Stimulated activated naive CD4-positive, alpha-beta T cell (primary cell): Measurements from ENCODE around the gene CPLX4.

Experiments
- DNase-seq, 6 experiments: peaks; one replicate each; lab custom pipeline; 2025; lab: John Stamatoyannopoulos, UW

CPLX4 gene, protein sequence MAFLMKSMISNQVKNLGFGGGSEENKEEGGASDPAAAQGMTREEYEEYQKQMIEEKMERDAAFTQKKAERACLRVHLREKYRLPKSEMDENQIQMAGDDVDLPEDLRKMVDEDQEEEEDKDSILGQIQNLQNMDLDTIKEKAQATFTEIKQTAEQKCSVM

DNA sequence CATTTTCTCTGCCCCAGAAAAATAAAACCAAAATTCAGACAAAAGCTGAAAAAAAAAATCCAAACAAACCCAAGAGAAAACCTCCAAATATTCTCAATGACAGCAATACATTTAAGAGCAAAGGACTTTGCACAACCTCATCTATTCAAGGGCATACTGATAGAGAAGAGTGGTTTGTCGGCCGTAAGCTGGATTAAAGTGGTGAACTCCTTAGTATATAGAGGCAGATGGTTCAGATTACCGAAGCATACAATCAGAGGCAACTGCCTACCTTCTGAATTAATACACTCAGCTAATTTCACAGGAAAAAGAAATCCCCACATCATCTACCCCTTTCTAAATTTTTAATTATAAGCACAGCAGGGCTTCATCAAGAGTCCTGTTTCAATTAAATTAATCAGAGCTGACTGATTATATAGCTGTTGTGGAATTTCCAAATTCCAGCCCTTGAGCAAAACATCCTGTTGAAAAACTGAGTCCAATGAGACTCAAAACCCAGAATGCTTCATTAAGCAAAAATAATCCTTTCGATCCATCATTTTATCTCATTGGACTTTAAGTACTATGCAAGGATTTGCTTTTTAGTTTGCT lies at the start of gene CPLX4:
Gene CPLX4, minus strand, starts transcription at position 190 of the 591 bp plus-strand sequence. Its CDS starts 187 bp downstream, at position 3.
- DNase-seq = no peak

DNA sequence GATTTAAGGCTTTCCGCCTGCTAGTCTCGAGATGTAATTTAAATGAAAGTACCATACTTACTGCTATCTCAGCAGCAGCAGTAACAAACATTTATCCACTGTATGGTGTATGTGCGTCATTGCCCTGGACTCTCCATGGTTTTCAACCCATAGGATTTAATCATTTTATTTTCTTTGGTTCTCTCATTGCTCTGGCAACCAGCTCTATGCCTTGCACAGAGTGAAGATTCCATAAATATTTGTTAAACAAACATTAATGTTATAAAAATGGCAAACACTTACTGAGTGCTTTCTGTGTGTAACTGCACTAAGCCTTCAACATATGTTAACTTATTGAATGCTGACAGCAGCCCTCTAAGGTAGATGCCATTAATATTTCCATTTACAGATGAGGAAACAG lies 41.9 kb upstream of the CPLX4 start:
- DNase-seq = no peak

DNA sequence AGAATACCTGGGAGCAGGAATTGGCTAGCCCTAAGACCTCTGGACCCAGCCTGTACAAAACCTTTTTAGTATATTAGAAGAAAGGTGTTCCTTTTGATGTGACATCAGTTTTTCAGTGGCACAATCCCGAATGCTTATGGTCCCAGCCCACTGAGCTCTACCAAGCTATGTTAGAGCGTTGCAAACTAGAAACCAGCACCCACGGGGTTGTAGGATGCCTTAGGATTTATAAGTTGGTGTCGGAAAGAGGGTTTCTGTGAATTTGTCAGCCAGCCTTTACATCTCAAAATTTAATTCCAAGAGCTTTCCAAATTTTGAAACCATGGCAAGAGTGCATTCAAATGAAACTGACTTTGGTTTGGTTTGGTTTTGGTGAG lies 41.1 kb upstream of the CPLX4 start:
- DNase-seq = peak in 1 of 6 experiments; percentile 12

DNA sequence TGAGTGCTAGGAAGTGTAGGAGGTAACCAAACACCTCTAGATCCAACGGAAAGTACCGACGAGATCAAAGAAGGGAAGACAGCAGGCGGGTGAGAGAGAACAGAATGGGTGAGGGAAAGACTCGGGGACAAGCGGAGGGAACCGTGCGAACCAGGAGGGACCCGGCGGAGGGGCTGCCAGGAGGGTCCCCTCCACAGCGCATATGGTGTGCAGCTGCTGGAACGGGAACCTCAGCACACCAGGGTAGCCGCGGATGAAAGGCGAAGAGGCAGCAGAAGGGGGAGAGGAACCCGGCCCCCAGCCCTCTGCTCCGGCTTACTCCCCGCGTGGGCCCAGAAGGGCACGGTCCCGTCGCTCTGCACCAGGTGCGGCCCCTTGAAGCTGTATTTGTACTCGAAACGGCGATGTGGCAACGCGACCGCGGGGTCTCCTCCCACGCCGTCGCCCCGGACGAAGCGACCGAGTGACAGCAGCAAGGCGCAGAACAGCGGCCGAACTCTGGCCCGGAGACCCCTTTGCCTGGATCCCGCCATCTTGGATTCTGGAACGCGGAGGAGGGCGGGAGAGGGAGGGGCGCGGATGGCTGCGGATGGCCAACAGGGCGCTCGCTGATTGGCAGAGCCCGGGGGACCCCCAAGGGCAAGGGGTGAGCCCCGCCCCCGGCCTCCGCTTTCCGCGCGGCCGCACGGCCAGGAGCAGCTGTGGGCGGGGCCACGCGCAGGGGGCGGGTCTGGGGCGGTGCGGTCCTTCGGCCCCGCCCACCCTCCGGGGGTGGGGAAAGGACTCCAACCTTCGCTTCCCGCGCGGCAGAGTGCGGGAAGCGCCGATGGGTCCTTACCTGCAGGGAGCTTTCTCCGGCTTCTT lies 40.5 kb upstream of the CPLX4 start, which contains the start of gene LMAN1:
Gene LMAN1, minus strand, starts transcription at position 554 of the 864 bp plus-strand sequence. Its CDS starts 21 bp downstream, at position 533.
- DNase-seq = peak; percentile 66 to 89 (median 83)

DNA sequence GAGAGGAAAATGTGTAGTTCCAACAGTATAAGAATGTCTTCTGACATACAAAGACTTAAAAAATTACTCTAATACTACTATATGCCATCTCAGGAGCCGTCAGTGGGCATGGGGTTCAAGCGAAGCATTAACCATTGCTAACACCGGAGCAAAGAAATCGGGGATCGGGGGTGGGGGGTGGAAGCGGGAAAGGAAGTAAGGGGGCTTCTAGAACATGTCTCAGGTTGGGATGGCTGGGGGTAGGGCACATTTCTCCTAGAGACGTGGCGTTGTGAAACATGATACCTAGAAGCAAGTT lies 39.9 kb upstream of the CPLX4 start:
- DNase-seq = no peak

DNA sequence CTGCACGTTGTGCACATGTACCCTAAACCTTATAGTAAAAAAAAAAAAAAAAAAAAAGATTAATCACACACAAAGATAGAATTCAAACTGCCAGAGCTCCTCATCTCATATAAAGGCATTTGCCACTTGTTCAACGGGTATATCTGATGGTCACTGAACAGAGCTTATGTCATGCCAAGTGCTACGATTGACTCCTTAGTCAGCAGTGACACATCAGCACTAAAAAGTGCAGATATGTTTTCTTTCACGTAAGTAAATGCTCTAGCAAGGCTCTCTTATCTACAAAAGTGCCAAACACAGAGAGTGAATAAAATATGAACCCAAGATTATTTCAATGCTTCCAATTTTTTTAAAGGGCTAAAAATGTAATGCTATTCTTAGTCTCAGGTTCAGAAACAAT lies 39.5 kb upstream of the CPLX4 start:
- DNase-seq = peak in 1 of 6 experiments; percentile 24

DNA sequence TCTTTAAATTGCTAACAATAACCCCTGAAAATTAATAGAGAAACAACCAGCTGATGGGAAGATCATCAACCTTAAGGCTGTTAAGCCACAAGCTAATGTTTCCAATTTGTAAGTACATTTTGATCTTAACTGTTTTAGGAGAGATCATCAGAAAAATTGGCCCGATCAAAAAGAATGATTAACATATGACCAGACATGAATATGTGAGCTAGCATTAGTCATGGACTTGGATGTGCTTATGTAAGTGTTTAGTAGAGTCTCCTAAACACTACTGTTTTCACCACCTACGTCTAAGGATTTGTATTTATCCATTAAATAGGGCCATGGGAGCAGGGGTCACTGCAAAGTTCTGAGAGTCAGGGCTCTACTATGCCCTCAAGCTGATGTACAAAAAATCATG lies 36.3 kb upstream of the CPLX4 start:
- DNase-seq = no peak

DNA sequence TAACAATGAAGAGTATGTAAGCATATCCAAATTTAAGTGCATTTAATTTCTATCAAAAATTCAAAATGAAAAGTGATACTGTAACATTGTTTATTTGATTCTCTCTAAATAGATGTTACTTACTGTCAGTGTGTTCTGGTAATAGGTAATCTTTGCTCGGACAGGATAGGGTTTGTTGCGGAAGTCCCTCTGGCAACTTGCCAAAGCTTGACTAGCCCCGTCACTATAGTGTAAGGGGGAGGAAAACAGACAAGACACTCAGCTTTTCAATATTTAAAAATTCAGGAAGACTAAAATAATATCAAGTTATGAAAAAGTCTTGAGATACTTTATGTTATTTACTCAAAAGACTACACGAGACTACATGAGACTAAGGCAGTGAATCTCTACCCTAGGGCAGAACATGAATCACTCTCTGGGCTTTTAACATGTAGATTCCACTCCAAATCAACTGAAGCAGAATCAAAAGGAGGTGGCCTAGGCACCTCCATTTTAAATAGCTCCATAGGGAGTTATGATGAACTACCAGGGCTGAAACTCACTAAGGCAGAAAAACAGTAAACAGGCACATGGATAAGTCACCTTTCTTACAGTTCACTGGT lies 34.7 kb upstream of the CPLX4 start:
- no peak for DNase-seq

DNA sequence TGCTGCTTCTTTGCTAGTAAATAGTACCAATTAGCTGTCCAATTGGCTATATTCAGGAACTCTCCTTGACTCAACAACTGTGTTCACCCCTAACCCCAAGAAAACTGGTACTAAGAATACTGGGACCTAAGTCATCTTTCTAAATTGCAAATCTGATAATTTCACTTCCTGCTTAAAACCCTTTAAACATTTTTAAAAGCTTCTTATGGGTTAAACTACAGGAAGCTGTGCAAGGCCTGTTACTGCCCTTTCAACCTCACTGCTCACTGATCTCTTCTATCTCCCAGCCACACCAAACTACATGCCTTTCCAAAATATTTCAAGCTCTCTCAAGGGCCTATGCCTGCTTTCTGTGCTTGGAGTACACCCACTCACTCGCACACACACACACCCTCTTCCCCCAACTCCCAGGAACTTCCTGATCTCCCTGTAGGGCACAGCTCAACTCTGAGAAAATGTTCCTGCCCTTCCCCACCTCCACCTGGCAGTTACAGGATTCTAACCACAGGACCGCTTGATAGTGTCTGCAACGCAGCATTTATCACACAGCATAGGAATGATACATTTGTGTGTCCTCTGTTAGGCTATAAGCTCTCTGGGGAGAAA lies 33.9 kb upstream of the CPLX4 start:
- no peak for DNase-seq

DNA sequence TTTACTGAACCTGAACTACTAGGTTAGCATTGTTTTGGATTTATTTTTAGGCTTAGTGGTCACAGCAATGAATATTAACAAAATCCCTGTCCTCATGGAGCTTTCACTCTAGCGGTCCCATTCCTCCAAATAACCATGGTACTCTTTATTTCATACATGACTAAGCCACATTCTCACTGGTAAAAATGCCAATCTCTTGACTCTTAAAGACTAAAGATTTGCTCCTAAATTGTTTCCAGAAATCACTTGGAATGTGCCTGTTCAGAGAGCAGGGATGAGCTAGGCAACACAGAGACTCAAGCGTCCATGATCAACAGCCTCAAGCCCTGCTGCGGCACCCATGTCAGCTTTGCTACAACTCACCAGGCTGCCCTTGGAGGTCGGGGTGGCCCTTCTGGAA lies 27.1 kb upstream of the CPLX4 start:
- DNase-seq = no peak

DNA sequence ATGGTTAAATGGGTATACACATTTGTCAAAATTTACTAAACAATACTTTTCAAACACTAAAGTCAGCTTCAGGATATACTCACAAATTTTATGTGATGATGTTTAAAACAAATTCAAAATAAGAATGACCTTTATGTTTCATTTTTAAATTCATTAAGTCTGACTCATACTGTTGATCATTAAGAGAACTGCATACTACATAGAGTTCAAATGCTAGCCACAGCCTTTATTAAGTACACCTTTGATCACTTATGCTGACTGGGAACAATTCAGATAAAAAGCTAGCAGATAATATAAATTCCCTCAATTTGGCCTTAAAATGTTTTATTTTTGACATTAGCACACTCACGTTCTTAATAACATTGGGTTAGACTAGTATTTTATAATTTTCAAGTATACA lies 26.5 kb upstream of the CPLX4 start:
- DNase-seq = no peak

DNA sequence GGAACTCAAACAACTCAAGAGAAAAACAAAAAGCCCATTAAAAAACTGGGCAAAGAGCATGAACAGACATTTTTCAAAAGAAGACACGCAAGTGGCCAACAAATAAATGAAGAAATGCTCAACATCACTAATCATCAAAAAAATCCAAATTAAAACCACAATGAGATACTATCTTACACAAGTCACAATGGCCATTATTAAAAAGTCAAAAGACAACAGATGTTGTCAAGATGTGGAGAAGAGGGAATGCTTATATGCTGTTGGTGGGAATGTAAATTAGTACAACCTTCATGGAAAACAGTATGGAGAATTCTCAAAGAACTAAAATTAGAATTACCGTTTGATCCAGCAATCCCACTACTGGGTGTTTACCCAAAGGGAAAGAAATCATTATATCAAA lies 25.5 kb upstream of the CPLX4 start:
- no peak for DNase-seq

DNA sequence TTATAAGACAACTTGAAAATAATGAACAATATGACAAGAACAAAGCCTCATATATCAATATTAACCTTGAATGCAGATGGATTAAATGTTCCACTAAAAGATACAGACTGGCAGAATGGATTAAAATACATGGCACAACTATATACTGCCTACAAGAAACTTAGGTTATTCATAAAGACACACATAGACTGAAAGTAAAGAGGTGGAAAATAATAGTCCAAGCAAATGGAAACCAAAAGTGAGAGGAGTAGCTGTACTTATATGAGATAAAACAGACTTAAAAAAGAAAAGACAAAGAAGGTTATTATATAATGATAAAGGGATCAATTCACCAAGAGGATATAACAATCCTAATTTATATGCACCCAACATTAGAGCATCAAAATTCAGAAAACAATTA lies 22.4 kb upstream of the CPLX4 start:
- no peak for DNase-seq

DNA sequence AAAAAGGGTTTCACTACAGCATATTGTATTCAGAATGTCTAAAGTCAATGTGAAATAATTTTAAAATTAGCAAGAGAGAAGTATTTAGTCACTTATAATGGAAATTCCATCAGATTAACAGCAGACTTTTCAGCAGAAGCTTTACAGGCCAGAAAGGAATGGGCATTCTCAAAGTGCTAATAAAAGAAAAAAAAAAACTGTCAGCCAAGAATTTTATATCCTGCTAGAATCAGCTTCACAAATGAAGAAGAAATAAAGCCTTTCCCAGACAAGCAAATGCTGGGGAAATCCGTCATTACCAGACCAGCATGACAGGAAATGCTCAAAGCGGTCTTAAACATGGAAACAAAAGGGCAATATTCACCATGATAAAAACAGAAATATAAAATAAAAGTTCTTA lies 21.9 kb upstream of the CPLX4 start:
- no peak for DNase-seq

DNA sequence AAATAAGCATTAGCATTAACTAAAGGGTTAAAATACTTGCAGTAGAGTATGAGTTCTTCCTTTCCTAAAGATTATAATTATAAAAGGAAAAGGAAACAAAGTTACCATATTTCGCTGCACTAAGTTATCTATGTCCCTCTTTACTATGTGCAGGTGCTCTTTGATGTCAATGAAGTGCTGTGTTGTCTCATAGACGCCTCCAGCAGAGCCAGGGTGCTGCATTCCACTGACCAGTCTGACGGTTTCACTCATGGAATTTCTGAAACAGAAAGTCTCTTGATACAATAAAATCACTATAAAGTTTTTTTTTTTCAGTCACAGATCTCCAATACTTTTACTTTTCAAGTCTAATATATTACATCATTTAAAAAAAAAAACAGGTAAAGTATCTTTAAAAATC lies 14.5 kb upstream of the CPLX4 start:
- no peak for DNase-seq

DNA sequence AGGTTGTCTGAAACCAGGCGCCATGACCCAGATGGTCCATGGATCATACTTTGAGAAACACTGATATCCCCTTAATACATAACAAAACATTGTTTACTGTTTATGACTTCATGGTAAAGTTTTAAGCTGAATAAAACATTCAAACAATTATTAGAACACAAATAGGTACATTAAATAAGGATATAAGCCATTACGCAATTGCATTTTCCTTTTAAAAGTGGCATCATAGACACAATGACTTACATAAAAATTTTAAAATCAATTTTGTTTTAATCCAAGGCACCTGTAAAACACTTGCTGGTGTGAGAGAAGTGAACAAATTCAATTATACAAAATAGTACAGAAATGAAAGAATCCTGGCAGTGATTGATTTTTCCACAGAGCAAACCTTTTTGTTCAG lies 10.2 kb upstream of the CPLX4 start:
- no peak for DNase-seq

DNA sequence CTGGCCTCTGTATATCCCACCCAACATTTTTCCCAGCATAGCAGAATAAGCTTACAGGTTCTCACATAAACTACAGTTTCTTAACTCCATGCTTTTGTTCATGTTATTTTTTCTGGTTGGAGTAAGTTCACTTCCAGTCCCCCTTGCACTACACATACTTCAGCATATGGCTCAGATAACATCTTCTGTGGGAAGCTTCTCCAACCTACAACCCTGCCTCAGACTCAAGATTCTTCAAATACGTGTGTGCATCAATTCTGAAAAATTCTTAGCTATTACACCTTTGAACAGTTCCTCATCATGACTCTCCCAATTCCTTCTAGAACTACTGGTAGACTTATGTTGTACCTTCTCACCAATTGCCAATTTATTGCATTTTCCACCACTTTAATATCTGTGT lies 7.5 kb upstream of the CPLX4 start:
- DNase-seq = no peak

DNA sequence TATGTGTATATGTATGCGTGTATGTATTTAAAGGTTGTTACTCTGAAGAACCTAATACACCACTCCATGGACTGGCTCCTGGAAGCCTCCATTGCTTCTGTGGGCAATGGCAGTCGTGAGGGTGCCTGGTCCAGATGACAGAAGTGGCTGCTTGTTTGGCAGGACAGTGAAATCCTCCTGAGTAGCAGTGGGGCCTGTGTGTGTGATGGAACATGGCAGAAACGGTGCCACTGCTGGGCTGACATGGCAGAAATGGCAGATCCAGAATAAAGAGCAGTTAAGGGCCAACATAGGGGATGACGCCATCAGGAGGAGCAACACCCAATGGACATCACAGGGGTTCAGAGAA lies 6.1 kb upstream of the CPLX4 start:
- DNase-seq = no peak

DNA sequence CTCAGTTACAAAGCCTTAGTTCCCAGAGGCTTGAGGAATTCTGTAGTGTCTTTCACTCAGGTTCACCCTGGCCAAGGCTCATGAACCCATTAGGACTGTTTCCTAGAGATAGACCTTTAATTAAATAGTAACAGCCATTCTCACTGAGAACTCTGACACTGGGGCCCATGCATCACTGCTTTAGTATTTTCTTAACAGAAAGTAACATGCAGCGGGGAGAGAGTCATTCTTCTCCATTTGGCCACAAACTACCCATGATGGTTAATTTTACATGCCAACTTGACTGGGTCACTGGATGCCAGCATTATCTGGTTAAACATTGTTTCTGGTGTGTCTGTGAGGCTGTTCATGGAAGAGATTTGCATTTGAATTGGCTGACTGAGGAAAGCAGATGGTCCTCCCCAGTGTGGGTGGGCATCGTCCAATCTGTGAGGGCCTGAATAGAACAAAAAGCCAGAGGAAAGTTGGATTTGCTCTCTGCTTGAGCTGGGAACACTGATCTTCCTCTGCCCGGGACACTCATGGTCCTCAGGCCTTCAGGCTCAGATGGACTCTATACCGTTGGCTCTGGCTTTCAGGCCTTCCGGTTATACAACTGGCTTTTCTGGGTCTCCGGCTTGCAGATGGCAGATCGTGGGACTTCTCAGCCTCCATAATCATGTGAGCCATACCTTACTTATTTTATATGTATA lies 5.6 kb upstream of the CPLX4 start:
- DNase-seq = no peak

DNA sequence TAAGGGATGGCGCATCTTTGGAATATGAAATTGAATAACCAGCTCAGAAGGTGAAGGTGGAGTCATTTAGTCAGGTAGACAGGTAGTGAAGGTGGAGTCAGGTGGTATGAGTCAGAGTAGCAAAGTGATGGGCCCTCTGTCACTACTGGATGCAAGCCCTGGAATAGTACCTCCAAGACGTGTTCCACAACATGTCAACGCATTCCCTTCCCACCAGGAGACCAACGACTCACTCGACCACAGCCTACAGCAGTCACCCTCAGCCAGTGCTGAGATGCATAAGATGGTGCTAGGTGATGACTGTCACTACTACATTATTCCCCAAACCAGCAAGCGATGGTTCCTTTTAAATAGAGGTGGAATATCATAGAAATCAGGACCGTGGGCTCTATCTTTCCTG lies 6.8 kb downstream of the CPLX4 start:
- no peak for DNase-seq

DNA sequence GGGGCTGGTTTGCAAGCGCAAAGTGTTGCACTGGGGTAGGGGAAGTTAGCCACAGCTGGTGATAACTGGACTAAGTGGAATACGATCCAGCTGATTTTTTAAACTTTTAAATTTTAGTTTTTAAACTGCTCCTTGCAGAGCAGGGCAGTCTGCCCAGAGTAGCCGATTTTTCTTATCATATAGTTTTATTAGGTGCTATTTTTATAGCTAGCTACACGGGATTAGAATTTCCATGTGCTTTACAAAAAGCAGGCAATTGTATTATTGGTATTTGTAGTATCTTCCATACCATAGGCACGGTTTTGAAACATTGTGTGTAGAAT lies 9.6 kb downstream of the CPLX4 start:
- no peak for DNase-seq

DNA sequence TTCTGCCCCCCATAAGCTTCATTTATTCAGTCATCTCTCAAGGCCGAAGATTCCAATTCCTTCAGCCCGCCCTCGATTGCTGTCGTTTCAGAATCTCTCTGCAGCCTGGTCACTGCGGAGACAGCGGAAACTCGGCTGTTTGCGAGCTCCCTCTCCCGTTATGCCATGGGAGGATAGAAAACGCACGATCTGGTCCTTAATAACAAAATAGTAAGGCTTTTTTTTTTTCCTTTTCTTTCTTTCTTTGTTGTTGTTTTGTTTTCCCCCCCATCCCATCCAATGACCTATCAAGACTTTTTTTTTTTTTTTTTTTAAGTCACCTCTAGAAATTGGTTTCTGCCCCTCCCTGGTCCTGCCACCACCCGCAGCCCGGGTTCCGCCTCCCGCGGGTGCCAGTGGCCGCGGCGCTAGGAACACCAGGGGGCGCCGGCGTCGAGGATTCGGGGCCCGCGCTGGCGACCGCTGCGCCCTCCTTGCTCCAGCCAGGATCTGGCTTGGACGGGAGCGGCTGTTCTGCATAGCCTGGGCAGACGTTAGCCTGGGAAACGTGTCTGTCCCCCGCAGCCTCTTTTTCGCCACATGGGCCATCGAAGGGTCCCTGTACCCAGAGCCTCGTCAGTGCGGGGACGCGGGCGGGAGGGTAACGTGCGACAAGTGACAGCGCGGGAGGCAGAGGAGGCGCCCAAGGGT lies 10.1 kb downstream of the CPLX4 start:
- peak in 5 of 6 experiments; percentile 32 to 63 (median 54) for DNase-seq
